ENCODE results near the gene KRTAP10-3. TPM values are rescaled to one million over a fixed set of nuclear protein-coding genes. Genes with fewer than 3 reads are reported as not detected.

The KRTAP10-3 gene
- total RNA-seq, 4 donors from 2014 or later: not detected

- no peak for DNase-seq
These were observed 32.2 kb downstream of the KRTAP10-3 start for GRCh38 chr21:44526096-44526997.

GRCh38 chr21:44525391-44526095 is 33.1 kb downstream of the KRTAP10-3 start:
- H3K4me1 ChIP-seq: no peaks in the 10 kb centered on the region
- intact Hi-C loops (cut with DNase I; ENCODE audit: low total_unique reads) (no loop called here), in situ Hi-C loops (cut with MboI; ENCODE audit: low sequenced_read_pairs in 4 of 4) (no loop called here)
- ATAC-seq (no peak), DNase-seq (no peak)
- no peak overlapping the region for H3K27ac ChIP-seq
- TF ChIP-seq CTCF (IDR thresholded peaks at IDR 0.05 in 4 of 5, conservative IDR thresholded peaks at IDR 0.05 in 1 of 5) (no peak), POLR2A (IDR thresholded peaks at IDR 0.05) (no peak)
- peaks cover 2 to 6% (median 2%) of the 10 kb centered on the region in 3 donors for H3K27me3 ChIP-seq
- no peaks in the 10 kb centered on the region for H3K9me3 ChIP-seq
- no peaks in the 10 kb centered on the region for H3K36me3 ChIP-seq
- H3K4me3 ChIP-seq: no peak overlapping the region

More at GRCh38 chr21:44526096-44526997, 32.2 kb downstream of the KRTAP10-3 start:
- H3K4me1 ChIP-seq: no peaks in the 10 kb centered on the region
- ATAC-seq: no peak
- no peaks in the 10 kb centered on the region for H3K36me3 ChIP-seq
- no peak overlapping the region for H3K4me3 ChIP-seq
- H3K27ac ChIP-seq: no peak overlapping the region
- in situ Hi-C loops (cut with MboI; ENCODE audit: low sequenced_read_pairs in 4 of 4) (no loop called here), intact Hi-C loops (cut with DNase I; ENCODE audit: low total_unique reads) (no loop called here)
- no peaks in the 10 kb centered on the region for H3K9me3 ChIP-seq
- no peak for TF ChIP-seq CTCF (IDR thresholded peaks at IDR 0.05 in 4 of 5, conservative IDR thresholded peaks at IDR 0.05 in 1 of 5)
- no peak for TF ChIP-seq POLR2A (IDR thresholded peaks at IDR 0.05)
- peaks cover 0 to 6% (median 0%) of the 10 kb centered on the region in 3 donors for H3K27me3 ChIP-seq

- in situ Hi-C loops (cut with MboI; ENCODE audit: low sequenced_read_pairs in 4 of 4): loop anchor here in 1 of 4 donors (25.0 kb wide), 1 partner anchor 263 kb away; no protein-coding TSS in a partner anchor
- Histone ChIP-seq H3K4me3 (no peak overlapping the region), H3K27me3 (peaks cover 3 to 6% (median 4%) of the 10 kb centered on the region in 3 donors), H3K36me3 (no peaks in the 10 kb centered on the region), H3K9me3 (no peaks in the 10 kb centered on the region), H3K4me1 (no peaks in the 10 kb centered on the region), H3K27ac (no peak overlapping the region)
- TF ChIP-seq POLR2A (IDR thresholded peaks at IDR 0.05) (no peak), CTCF (IDR thresholded peaks at IDR 0.05 in 4 of 5, conservative IDR thresholded peaks at IDR 0.05 in 1 of 5) (no peak)
- DNase-seq: no peak
- intact Hi-C loops (cut with DNase I; ENCODE audit: low total_unique reads): no loop called here
- no peak for ATAC-seq
These were observed 33.9 kb downstream of the KRTAP10-3 start for GRCh38 chr21:44524414-44525371.

Data from gastrocnemius medialis (tissue), 4 donors.